HG03097 (cell line): ENCODE measurements around the gene AP2B1.
"Not testable (repeated sequence)": the region's sequence is repeated elsewhere in the genome, so short reads cannot be mapped to it uniquely, and the experiment has no call there.

Source experiments
- ATAC-seq: cut with Tn5 transposase; IDR thresholded peaks from one replicate; pipeline ENCODE4 v1.9.1; 2021; ENCODE audit not compliant: unreplicated experiment, low FRiP score

AP2B1 gene

GRCh38 chr17:35587074-35587961, at the start of gene AP2B1:
TSS of gene AP2B1 (plus strand) at chr17:35587322. CDS start at chr17:35594031, 6,709 bp downstream.
- ATAC-seq = peak; percentile 72

- ATAC-seq = no peak
Observed at GRCh38 chr17:35537601-35538141, 49.5 kb upstream of the AP2B1 start, which contains the start of gene SLFN12L. TSS of gene SLFN12L (minus strand) at chr17:35537678. CDS start at chr17:35522364, 15,314 bp downstream.

- ATAC-seq = no peak
Observed at GRCh38 chr17:35539659-35540026, 47.5 kb upstream of the AP2B1 start.

- ATAC-seq = no peak
Observed at GRCh38 chr17:35540589-35541404, 46.3 kb upstream of the AP2B1 start.

- ATAC-seq = no peak
Observed at GRCh38 chr17:35541434-35541833, 45.7 kb upstream of the AP2B1 start.

- no peak for ATAC-seq
Observed at GRCh38 chr17:35542990-35543389, 44.1 kb upstream of the AP2B1 start.

GRCh38 chr17:35543856-35544255, 43.3 kb upstream of the AP2B1 start:
- ATAC-seq = no peak

- no peak for ATAC-seq
Observed at GRCh38 chr17:35545150-35545549, 42.0 kb upstream of the AP2B1 start.

GRCh38 chr17:35546487-35546886, 40.6 kb upstream of the AP2B1 start:
- ATAC-seq = no peak

GRCh38 chr17:35548208-35548810, 38.8 kb upstream of the AP2B1 start:
- no peak for ATAC-seq

- no peak for ATAC-seq
Observed at GRCh38 chr17:35548978-35549377, 38.1 kb upstream of the AP2B1 start.

GRCh38 chr17:35553310-35553709, 33.8 kb upstream of the AP2B1 start:
- no peak for ATAC-seq

GRCh38 chr17:35554668-35555067, 32.5 kb upstream of the AP2B1 start:
- ATAC-seq = no peak

- no peak for ATAC-seq
Observed at GRCh38 chr17:35555691-35556090, 31.4 kb upstream of the AP2B1 start.

- ATAC-seq = no peak
Observed at GRCh38 chr17:35557353-35557752, 29.8 kb upstream of the AP2B1 start.

- ATAC-seq = no peak
Observed at GRCh38 chr17:35559495-35560210, 27.5 kb upstream of the AP2B1 start.

GRCh38 chr17:35560703-35561102, 26.4 kb upstream of the AP2B1 start, which contains the start of gene SLFN14:
TSS of gene SLFN14 (minus strand) at chr17:35560819. CDS start at chr17:35558062, 2,757 bp downstream.
- ATAC-seq = no peak

GRCh38 chr17:35563181-35563580, 23.9 kb upstream of the AP2B1 start:
- ATAC-seq = not testable (repeated sequence)

- no peak for ATAC-seq
Observed at GRCh38 chr17:35566968-35567367, 20.2 kb upstream of the AP2B1 start.

GRCh38 chr17:35568561-35568960, 18.6 kb upstream of the AP2B1 start:
- no peak for ATAC-seq
